ENCODE measurements around the gene GSTP1.

DNA sequence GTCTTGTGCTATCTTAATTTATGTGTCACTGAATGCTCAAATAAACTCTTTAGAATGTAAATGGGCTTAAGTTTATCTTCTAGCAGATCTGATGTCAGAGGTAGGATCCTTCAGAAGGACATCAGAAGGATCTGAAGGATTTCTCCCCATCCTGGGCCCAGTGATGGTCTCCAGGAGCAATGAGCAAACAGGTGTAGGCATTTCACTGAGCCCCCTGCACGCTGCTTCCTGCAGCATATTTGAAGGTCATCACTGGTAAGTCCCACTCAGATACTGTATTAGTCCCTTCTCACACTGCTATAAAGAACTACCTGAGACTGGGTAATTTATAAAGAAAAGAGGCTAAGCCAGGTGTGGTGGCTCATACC, 4.5 kb downstream of the GSTP1 start:
- TF ChIP-seq POLR2A (IDR thresholded peaks at IDR 0.05; ENCODE audit: low read depth) (no peak), POLR2AphosphoS5 (IDR thresholded peaks at IDR 0.05) (no peak)
- TF ChIP-seq, protein P1, sequence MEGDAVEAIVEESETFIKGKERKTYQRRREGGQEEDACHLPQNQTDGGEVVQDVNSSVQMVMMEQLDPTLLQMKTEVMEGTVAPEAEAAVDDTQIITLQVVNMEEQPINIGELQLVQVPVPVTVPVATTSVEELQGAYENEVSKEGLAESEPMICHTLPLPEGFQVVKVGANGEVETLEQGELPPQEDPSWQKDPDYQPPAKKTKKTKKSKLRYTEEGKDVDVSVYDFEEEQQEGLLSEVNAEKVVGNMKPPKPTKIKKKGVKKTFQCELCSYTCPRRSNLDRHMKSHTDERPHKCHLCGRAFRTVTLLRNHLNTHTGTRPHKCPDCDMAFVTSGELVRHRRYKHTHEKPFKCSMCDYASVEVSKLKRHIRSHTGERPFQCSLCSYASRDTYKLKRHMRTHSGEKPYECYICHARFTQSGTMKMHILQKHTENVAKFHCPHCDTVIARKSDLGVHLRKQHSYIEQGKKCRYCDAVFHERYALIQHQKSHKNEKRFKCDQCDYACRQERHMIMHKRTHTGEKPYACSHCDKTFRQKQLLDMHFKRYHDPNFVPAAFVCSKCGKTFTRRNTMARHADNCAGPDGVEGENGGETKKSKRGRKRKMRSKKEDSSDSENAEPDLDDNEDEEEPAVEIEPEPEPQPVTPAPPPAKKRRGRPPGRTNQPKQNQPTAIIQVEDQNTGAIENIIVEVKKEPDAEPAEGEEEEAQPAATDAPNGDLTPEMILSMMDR (IDR thresholded peaks at IDR 0.05), result no peak
